Testis (tissue), 2 donors: ENCODE measurements around the gene WDFY2.

Source experiments
- CTCF ChIP-seq, 3 experiments: fragments of 450-650 bp in 2 of 3; fragments of 200-600 bp in 1 of 3; sonication (generic) in 1 of 3; IDR thresholded peaks; one replicate each; pipeline ENCODE4 v1.5.1; 2016 to 2019; ENCODE audit warnings: antibody characterized with exemption in 3 of 3, mild to moderate bottlenecking in 2 of 3, moderate library complexity in 1 of 3
- POLR2A ChIP-seq: fragments of 450-650 bp; IDR thresholded peaks from one replicate; pipeline ENCODE4 v1.6.1; 2017; ENCODE audit warnings: antibody characterized with exemption, mild to moderate bottlenecking, moderate library complexity

GRCh38 chr13:51745243-51745642, 161.0 kb downstream of the WDFY2 start:
- TF ChIP-seq POLR2A (no peak), CTCF (IDR thresholded peaks at IDR 0.05) (no peak)
